Prostate gland (tissue), 2 donors: Measurements from ENCODE around the gene RSPH9.

ENCODE experiments used
- POLR2A ChIP-seq: fragments of 450-650 bp; IDR thresholded peaks from one replicate; pipeline ENCODE4 v1.6.1; 2016; ENCODE audit warnings: antibody characterized with exemption, mild to moderate bottlenecking
- POLR2AphosphoS5 ChIP-seq: sonication (generic); formaldehyde crosslinking; IDR thresholded peaks from one replicate; pipeline ENCODE4 v1.6.1; 2017; ENCODE audit warnings: antibody characterized with exemption
- TF ChIP-seq, protein P1 (sequence below), 4 experiments: fragments of 200-600 bp in 2 of 4; fragments of 450-650 bp in 2 of 4; sonication (generic) in 2 of 4; IDR thresholded peaks; 1 replicate in 3 of 4; 2 replicates in 1 of 4; pipeline ENCODE4 v1.5.1; 2016 to 2019; ENCODE audit warnings: antibody characterized with exemption in 4 of 4, mild to moderate bottlenecking in 2 of 4, moderate library complexity in 2 of 4

DNA sequence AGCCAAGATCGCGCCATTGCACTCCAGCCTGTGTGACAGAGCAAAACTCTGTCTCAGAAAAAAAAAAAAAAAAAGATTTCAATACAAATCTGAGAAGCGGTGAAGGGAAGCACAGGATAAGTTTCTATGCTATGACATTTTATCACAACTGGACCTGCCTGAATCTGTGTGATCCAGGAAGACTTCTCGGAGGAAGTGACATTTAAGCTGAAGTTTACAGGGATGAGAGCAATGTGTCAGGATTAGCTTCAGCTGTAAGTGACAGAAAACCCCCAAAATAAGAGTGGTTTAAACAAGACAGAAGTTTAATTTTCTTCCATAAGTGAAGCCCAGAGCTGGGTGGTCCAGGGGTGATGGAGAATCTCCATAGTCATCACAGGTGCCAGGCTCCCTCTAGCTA lies 76.2 kb downstream of the RSPH9 start:
- TF ChIP-seq, protein P1, sequence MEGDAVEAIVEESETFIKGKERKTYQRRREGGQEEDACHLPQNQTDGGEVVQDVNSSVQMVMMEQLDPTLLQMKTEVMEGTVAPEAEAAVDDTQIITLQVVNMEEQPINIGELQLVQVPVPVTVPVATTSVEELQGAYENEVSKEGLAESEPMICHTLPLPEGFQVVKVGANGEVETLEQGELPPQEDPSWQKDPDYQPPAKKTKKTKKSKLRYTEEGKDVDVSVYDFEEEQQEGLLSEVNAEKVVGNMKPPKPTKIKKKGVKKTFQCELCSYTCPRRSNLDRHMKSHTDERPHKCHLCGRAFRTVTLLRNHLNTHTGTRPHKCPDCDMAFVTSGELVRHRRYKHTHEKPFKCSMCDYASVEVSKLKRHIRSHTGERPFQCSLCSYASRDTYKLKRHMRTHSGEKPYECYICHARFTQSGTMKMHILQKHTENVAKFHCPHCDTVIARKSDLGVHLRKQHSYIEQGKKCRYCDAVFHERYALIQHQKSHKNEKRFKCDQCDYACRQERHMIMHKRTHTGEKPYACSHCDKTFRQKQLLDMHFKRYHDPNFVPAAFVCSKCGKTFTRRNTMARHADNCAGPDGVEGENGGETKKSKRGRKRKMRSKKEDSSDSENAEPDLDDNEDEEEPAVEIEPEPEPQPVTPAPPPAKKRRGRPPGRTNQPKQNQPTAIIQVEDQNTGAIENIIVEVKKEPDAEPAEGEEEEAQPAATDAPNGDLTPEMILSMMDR (IDR thresholded peaks at IDR 0.05): no peak
- TF ChIP-seq POLR2A (no peak), POLR2AphosphoS5 (no peak)
